Endothelial cell of umbilical vein (primary cell): Measurements from ENCODE around the gene DNHD1. TPM values are rescaled to one million over a fixed set of nuclear protein-coding genes. Genes with fewer than 3 reads are reported as not detected.

ENCODE experiments used
- BruUV-seq: library from RNA; stranded (reverse); fragments of 400-500 nt; replicated peaks from 2 replicates; lab custom pipeline; 2021; lab: Mats Ljungman, UMichigan
- CTCF ChIA-PET: fragments of 300-600, 350-600 bp; sonication (Branson Sonifier 250); formaldehyde crosslinking; loops from one replicate; lab custom pipeline; 2021; ENCODE audit warnings: antibody characterized with exemption, inconsistent platforms; lab: Charles Lee
- POLR2A ChIA-PET: fragments of 300-600, 350-600 bp; sonication (Branson Sonifier 250); formaldehyde crosslinking; loops from one replicate; lab custom pipeline; 2021; ENCODE audit warnings: antibody characterized with exemption, inconsistent platforms; lab: Charles Lee
- DNase-seq: peaks from one replicate; pipeline ENCODE4 v3.0.0-alpha.2; 2011; ENCODE audit warnings: low read depth, low spot score
- FAIRE-seq: peaks from 2 replicates; lab custom pipeline; 2011; peaks lifted over from hg19 to GRCh38; lab: Jason Lieb, UNC
- H2AFZ ChIP-seq: 2 replicates; pipeline ENCODE4 v1.6.0; 2012; ENCODE audit warnings: low read depth, low read length, control low read depth, inconsistent platforms
- H3K27ac ChIP-seq: 2 replicates; pipeline ENCODE4 v1.5.1; 2011; ENCODE audit warnings: low read depth, mild to moderate bottlenecking, control low read depth, low read length, moderate library complexity; ENCODE audit not compliant: insufficient read depth
- H3K27me3 ChIP-seq, 2 experiments: 2 replicates each; pipeline versions ENCODE4 v1.6.0 to v1.6.1; 2011; ENCODE audit warnings: low read length in 2 of 2, mixed read lengths in 1 of 2; ENCODE audit not compliant: control insufficient read depth in 2 of 2, insufficient read depth in 2 of 2
- H3K36me3 ChIP-seq, 2 experiments: 2 replicates in 1 of 2; 3 replicates in 1 of 2; pipeline ENCODE4 v1.5.1; 2011; ENCODE audit warnings: low read length in 2 of 2, mild to moderate bottlenecking in 1 of 2, moderate library complexity in 1 of 2; ENCODE audit not compliant: control insufficient read depth in 2 of 2, insufficient read depth in 2 of 2; ENCODE audit errors: extremely low read depth in 1 of 2
- H3K4me1 ChIP-seq: 3 replicates; pipeline ENCODE4 v1.5.1; 2011; ENCODE audit warnings: mild to moderate bottlenecking, low read length; ENCODE audit not compliant: control insufficient read depth, insufficient read depth; ENCODE audit errors: extremely low read depth
- H3K4me2 ChIP-seq: 2 replicates; pipeline ENCODE4 v1.6.1; 2011; ENCODE audit warnings: low read length, control low read depth, mixed read lengths; ENCODE audit not compliant: insufficient read depth
- H3K4me3 ChIP-seq, 3 experiments: fragments of 200-600 bp in 1 of 3; sonication (generic), shearing (Covaris generic) in 1 of 3; replicated peaks in 1 of 3; 2 replicates each; pipeline ENCODE4 v1.5.1; 2011 to 2016; ENCODE audit warnings: control low read depth in 3 of 3, low read length in 3 of 3, mild to moderate bottlenecking in 2 of 3, inconsistent platforms in 1 of 3, low read depth in 1 of 3, moderate library complexity in 1 of 3; ENCODE audit not compliant: insufficient read depth in 1 of 3
- H3K79me2 ChIP-seq: 2 replicates; pipeline ENCODE4 v1.6.0; 2012; ENCODE audit warnings: low read length, inconsistent platforms; ENCODE audit not compliant: control insufficient read depth, insufficient read depth
- H3K9ac ChIP-seq: replicated peaks from 2 replicates; pipeline ENCODE3; 2011; ENCODE audit warnings: low read length, control low read depth; ENCODE audit not compliant: insufficient read depth; ENCODE audit errors: extremely low read depth
- H3K9me1 ChIP-seq: replicated peaks from 3 replicates; pipeline ENCODE4 v1.6.0; 2011; ENCODE audit warnings: mild to moderate bottlenecking, low read length; ENCODE audit not compliant: control insufficient read depth, insufficient read depth; ENCODE audit errors: extremely low read depth
- H3K9me3 ChIP-seq: replicated peaks from 2 replicates; pipeline ENCODE4 v1.5.1; 2012; ENCODE audit warnings: low read length, inconsistent platforms; ENCODE audit not compliant: control insufficient read depth, insufficient read depth
- H4K20me1 ChIP-seq: replicated peaks from 2 replicates; pipeline ENCODE3; 2011; ENCODE audit warnings: mild to moderate bottlenecking, low read length; ENCODE audit not compliant: control insufficient read depth, insufficient read depth; ENCODE audit errors: extremely low read depth
- EZH2 ChIP-seq: IDR thresholded peaks from 2 replicates; pipeline ENCODE4 v1.6.1; 2012; ENCODE audit warnings: borderline replicate concordance, low read depth, mild to moderate bottlenecking, moderate library complexity, low read length, inconsistent platforms; ENCODE audit not compliant: severe bottlenecking
- GATA2 ChIP-seq: IDR thresholded peaks from 2 replicates; pipeline ENCODE4 v1.7.0; 2011; ENCODE audit warnings: low read depth, mild to moderate bottlenecking, moderate library complexity, mixed read lengths, low read length; ENCODE audit not compliant: insufficient read length, insufficient read depth
- POLR2AphosphoS5 ChIP-seq: IDR thresholded peaks from 2 replicates; pipeline ENCODE4 v1.6.1; 2012; ENCODE audit warnings: low read depth, mild to moderate bottlenecking, control low read depth, low read length, moderate library complexity; ENCODE audit not compliant: insufficient read depth
- dilution Hi-C: fragments of 300-500 bp; cut with MboI; formaldehyde crosslinking; loops from one replicate; pipeline ENCODE4 v1.15.0; 2019; ENCODE audit warnings: low sequenced_read_pairs; ENCODE audit not compliant: extremely low pct_ligation_motif_present
- intact Hi-C: fragments of 100-400 bp; cut with micrococcal nuclease; formaldehyde crosslinking; loops from one replicate; pipeline ENCODE4 v1.10.0; 2022
- polyA plus RNA-seq, 4 experiments: library from polyadenylated mRNA; depleted of rRNA in 3 of 4; stranded (reverse) in 3 of 4; unstranded in 1 of 4; fragments of >200 nt; gene quantifications; 2 replicates each; pipeline versions ENCODE4 v1.2.1 to v1.2.3, GENCODE V29; 2011 to 2012; ENCODE audit warnings: missing spikeins in 1 of 4
- total RNA-seq: library from RNA; stranded (reverse); gene quantifications from 2 replicates; pipeline ENCODE4 v1.2.3, GENCODE V29; 2021
- TF ChIP-seq, protein P1 (sequence below), 2 donors: IDR thresholded peaks; 1 replicate in 1 of 2; 2 replicates in 1 of 2; pipeline ENCODE4 v1.5.1; 2011; ENCODE audit warnings: low read length in 2 of 2, mild to moderate bottlenecking in 2 of 2, moderate library complexity in 2 of 2, control low read depth in 1 of 2, inconsistent platforms in 1 of 2, low read depth in 1 of 2; ENCODE audit not compliant: insufficient read depth in 1 of 2; ENCODE audit errors: extremely low read depth in 1 of 2

Gene DNHD1
- total and polyA plus RNA-seq, 2 donors (not counting 3 experiments of a cell fraction or from before 2014, with no cell fraction given): 3.7 to 8.6 TPM

DNA sequence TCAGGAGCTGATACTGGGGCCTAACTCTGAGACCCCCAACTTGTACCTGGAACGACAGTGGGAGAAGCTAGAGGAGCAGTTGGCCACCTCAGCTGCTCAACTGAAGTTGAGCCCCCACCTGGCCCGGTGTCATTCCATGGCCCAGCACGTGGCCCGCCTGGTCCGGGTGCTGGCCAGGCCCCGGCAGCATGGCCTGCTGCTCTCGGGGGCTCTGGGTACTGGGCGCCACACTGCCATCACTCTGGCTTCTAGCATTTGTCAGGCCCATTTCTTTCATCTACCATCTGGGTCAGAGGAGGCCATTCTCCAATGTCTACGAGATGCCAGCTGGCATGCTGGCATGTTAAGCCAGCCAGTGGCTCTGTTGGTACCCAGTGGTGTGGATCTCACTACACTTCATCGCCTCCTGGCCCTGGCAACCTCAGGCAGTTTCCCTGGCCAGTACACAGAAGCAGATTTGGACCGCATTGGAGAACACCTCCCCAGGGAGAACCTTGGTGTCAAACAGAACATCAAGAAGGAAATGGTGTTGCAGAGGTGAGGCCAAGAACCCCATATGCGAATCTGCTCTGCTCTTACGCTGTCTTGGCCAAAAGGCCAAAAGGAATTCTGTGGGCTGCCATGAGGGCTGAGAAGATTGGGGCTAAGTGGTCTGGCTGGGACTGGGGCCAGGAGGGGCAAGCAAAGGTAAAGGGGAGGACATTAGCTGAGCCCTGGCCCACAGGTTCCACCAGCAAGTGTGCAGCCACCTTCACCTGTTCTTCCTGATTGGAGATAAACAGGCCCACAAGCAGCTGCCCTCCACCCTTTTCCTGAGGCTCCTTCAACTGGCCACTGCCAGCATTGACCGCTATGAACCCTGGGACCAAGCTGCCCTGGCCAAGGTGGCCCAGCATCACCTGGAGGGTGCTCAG is 60.9 kb downstream of the DNHD1 start:
- no peak overlapping the region for H3K27ac ChIP-seq
- DNase-seq: no peak
- H2AFZ ChIP-seq: no peak overlapping the region
- no peaks in the 10 kb centered on the region for H3K9me1 ChIP-seq
- no peaks in the 10 kb centered on the region for H3K79me2 ChIP-seq
- BruUV-seq: no TSS peak
- ChIA-PET POLR2A (no interaction called here), CTCF (no interaction called here)
- no peaks in the 10 kb centered on the region for H4K20me1 ChIP-seq
- dilution Hi-C loops: no loop called here
- no peaks in the 10 kb centered on the region for H3K36me3 ChIP-seq
- no peak overlapping the region for H3K4me3 ChIP-seq
- no peaks in the 10 kb centered on the region for H3K4me1 ChIP-seq
- H3K27me3 ChIP-seq: no peaks in the 10 kb centered on the region
- no peak overlapping the region for H3K4me2 ChIP-seq
- FAIRE-seq: no peak
- H3K9me3 ChIP-seq: no peaks in the 10 kb centered on the region
- intact Hi-C loops: no loop called here
- H3K9ac ChIP-seq: no peak overlapping the region
- TF ChIP-seq GATA2 (no peak), POLR2AphosphoS5 (no peak), EZH2 (no peak)
- TF ChIP-seq, protein P1, sequence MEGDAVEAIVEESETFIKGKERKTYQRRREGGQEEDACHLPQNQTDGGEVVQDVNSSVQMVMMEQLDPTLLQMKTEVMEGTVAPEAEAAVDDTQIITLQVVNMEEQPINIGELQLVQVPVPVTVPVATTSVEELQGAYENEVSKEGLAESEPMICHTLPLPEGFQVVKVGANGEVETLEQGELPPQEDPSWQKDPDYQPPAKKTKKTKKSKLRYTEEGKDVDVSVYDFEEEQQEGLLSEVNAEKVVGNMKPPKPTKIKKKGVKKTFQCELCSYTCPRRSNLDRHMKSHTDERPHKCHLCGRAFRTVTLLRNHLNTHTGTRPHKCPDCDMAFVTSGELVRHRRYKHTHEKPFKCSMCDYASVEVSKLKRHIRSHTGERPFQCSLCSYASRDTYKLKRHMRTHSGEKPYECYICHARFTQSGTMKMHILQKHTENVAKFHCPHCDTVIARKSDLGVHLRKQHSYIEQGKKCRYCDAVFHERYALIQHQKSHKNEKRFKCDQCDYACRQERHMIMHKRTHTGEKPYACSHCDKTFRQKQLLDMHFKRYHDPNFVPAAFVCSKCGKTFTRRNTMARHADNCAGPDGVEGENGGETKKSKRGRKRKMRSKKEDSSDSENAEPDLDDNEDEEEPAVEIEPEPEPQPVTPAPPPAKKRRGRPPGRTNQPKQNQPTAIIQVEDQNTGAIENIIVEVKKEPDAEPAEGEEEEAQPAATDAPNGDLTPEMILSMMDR (IDR thresholded peaks at IDR 0.05; ENCODE audit: extremely low read depth in 1 of 2, insufficient read depth in 1 of 2, low read depth in 1 of 2, low read length in 2 of 2): no peak
